Breast epithelium (tissue), 4 donors: ENCODE measurements around the gene WNT11. TPM values are rescaled to one million over a fixed set of nuclear protein-coding genes. Genes with fewer than 3 reads are reported as not detected.
A peak's percentile ranks its signal among the peaks of the same experiment; 100 is the strongest.

Source experiments
- DNase-seq, 2 donors: peaks; one replicate each; pipeline ENCODE4 v3.0.0-alpha.2; 2019; ENCODE audit warnings: low spot score in 2 of 2
- H3K27ac ChIP-seq, 2 donors: fragments of 200-600 bp; sonication (generic) in 1 of 2; one replicate each; pipeline ENCODE4 v1.5.1; 2016 to 2019; ENCODE audit warnings: mild to moderate bottlenecking in 1 of 2
- H3K27me3 ChIP-seq, 2 donors: fragments of 200-600 bp; sonication (generic) in 1 of 2; one replicate each; pipeline versions ENCODE4 v1.5.1 to v1.6.0; 2017 to 2019; ENCODE audit warnings: control low read depth in 1 of 2, mild to moderate bottlenecking in 1 of 2
- H3K36me3 ChIP-seq: fragments of 200-600 bp; one replicate; pipeline ENCODE4 v1.5.1; 2019
- H3K4me1 ChIP-seq, 2 donors: fragments of 200-600 bp; sonication (generic); one replicate each; pipeline ENCODE4 v1.5.1; 2016 to 2019; ENCODE audit warnings: control low read depth in 1 of 2
- H3K4me3 ChIP-seq, 3 donors: fragments of 200-600 bp; sonication (generic); 1 replicate in 2 of 3; 2 replicates in 1 of 3; pipeline ENCODE4 v1.5.1; 2016 to 2019; ENCODE audit warnings: mild to moderate bottlenecking in 3 of 3, moderate library complexity in 2 of 3
- H3K9me3 ChIP-seq, 2 donors: fragments of 200-600 bp; sonication (generic) in 1 of 2; one replicate each; pipeline ENCODE4 v1.5.1; 2016 to 2019; ENCODE audit warnings: control low read depth in 1 of 2
- CTCF ChIP-seq, 3 donors: fragments of 450-650 bp; IDR thresholded peaks; one replicate each; pipeline ENCODE4 v1.5.1; 2016 to 2017; ENCODE audit warnings: antibody characterized with exemption in 3 of 3, mild to moderate bottlenecking in 3 of 3, moderate library complexity in 3 of 3
- POLR2A ChIP-seq: fragments of 450-650 bp; IDR thresholded peaks from one replicate; pipeline ENCODE4 v1.6.1; 2016; ENCODE audit warnings: antibody characterized with exemption, mild to moderate bottlenecking, moderate library complexity
- POLR2AphosphoS5 ChIP-seq, 3 donors: sonication (generic); formaldehyde crosslinking; IDR thresholded peaks; one replicate each; pipeline ENCODE4 v1.6.1; 2017; ENCODE audit warnings: antibody characterized with exemption in 3 of 3
- intact Hi-C: fragments of 100-400 bp; cut with DNase I; formaldehyde crosslinking; loops from one replicate; pipeline ENCODE4 v1.15.1; 2023; ENCODE audit warnings: low total_unique reads
- total RNA-seq, 3 donors: library from RNA; depleted of rRNA; stranded (reverse); fragments of >200 nt; gene quantifications; one replicate each; pipeline ENCODE4 v1.1.0, GENCODE V29; 2016

WNT11 gene
- total RNA-seq, 3 donors from 2014 or later = 7.0 to 70.6 (median 17.7) TPM

GRCh38 chr11:76209375-76209972, 3.2 kb upstream of the WNT11 start:
- Histone ChIP-seq H3K4me1 (peaks cover 0 to 5% of the 10 kb centered on the region in 2 donors), H3K27me3 (no peaks in the 10 kb centered on the region), H3K9me3 (no peaks in the 10 kb centered on the region), H3K27ac (peak overlapping the region; percentile 50 to 54), H3K4me3 (peak overlapping the region; percentile 63 to 88 (median 82)), H3K36me3 (no peaks in the 10 kb centered on the region)
- no peak for TF ChIP-seq CTCF (IDR thresholded peaks at IDR 0.05)
- no peak for TF ChIP-seq POLR2A
- no peak for TF ChIP-seq POLR2AphosphoS5 (IDR thresholded peaks at IDR 0.05)
- no peak for DNase-seq
- intact Hi-C loops = no loop called here

GRCh38 chr11:76208438-76209374, 2.4 kb upstream of the WNT11 start:
- peak; percentile 61 to 75 (median 74) for TF ChIP-seq CTCF (IDR thresholded peaks at IDR 0.05)
- TF ChIP-seq POLR2AphosphoS5 (IDR thresholded peaks at IDR 0.05) = no peak
- H3K27ac ChIP-seq = peak overlapping the region; percentile 45 to 50
- H3K36me3 ChIP-seq = no peaks in the 10 kb centered on the region
- intact Hi-C loops = no loop called here
- DNase-seq = peak in 1 of 2 donors; percentile 27
- no peaks in the 10 kb centered on the region for H3K27me3 ChIP-seq
- peaks cover 0 to 5% of the 10 kb centered on the region in 2 donors for H3K4me1 ChIP-seq
- H3K4me3 ChIP-seq = peak overlapping the region; percentile 63 to 88 (median 82)
- no peaks in the 10 kb centered on the region for H3K9me3 ChIP-seq

GRCh38 chr11:76207642-76208401, 1.5 kb upstream of the WNT11 start:
- Histone ChIP-seq H3K4me1 (peaks cover 0 to 5% of the 10 kb centered on the region in 2 donors), H3K36me3 (no peaks in the 10 kb centered on the region), H3K9me3 (no peaks in the 10 kb centered on the region), H3K27me3 (no peaks in the 10 kb centered on the region), H3K4me3 (peak overlapping the region; percentile 63 to 88 (median 82)), H3K27ac (no peak overlapping the region)
- intact Hi-C loops = no loop called here
- TF ChIP-seq CTCF (IDR thresholded peaks at IDR 0.05) (peak; percentile 83 to 92 (median 90)), POLR2A (no peak), POLR2AphosphoS5 (IDR thresholded peaks at IDR 0.05) (peak in 1 of 3 donors; percentile 35)
- peak; percentile 52 to 80 for DNase-seq

GRCh38 chr11:76206077-76206326, 300 bp downstream of the WNT11 start:
- H3K4me1 ChIP-seq = peaks cover 0 to 5% of the 10 kb centered on the region in 2 donors

More at GRCh38 chr11:76206077-76206326, 300 bp downstream of the WNT11 start:
- intact Hi-C loops = no loop called here
- Histone ChIP-seq H3K27ac (no peak overlapping the region), H3K4me3 (peak overlapping the region; percentile 63 to 88 (median 82)), H3K9me3 (no peaks in the 10 kb centered on the region), H3K36me3 (no peaks in the 10 kb centered on the region), H3K27me3 (no peaks in the 10 kb centered on the region)
- no peak for DNase-seq
- TF ChIP-seq POLR2AphosphoS5 (IDR thresholded peaks at IDR 0.05) (no peak), POLR2A (no peak), CTCF (IDR thresholded peaks at IDR 0.05) (no peak)
